Keratinocyte (primary cell): ENCODE results near the gene ACSL3. TPM values are rescaled to one million over a fixed set of nuclear protein-coding genes. Genes with fewer than 3 reads are reported as not detected.

Experiments
- DNase-seq: peaks from one replicate; pipeline ENCODE4 v3.0.0-alpha.2; 2011; ENCODE audit warnings: low read depth, missing footprints, low spot score
- FAIRE-seq: peaks from 2 replicates; lab custom pipeline; 2011; peaks lifted over from hg19 to GRCh38; lab: Jason Lieb, UNC
- H2AFZ ChIP-seq: 2 replicates; pipeline ENCODE4 v1.6.0; 2012; ENCODE audit warnings: low read length, control low read depth, inconsistent platforms; ENCODE audit not compliant: control insufficient read depth
- H3K27ac ChIP-seq: 2 replicates; pipeline ENCODE4 v1.5.1; 2011; ENCODE audit warnings: low read length; ENCODE audit not compliant: control insufficient read depth, insufficient read depth
- H3K27me3 ChIP-seq: 3 replicates; pipeline ENCODE4 v1.6.0; 2011; ENCODE audit warnings: low read length; ENCODE audit not compliant: control insufficient read depth, insufficient read depth; ENCODE audit errors: extremely low read depth
- H3K36me3 ChIP-seq, 2 experiments: 2 replicates in 1 of 2; 3 replicates in 1 of 2; pipeline ENCODE4 v1.5.1; 2011; ENCODE audit warnings: low read length in 2 of 2, mild to moderate bottlenecking in 1 of 2; ENCODE audit not compliant: control insufficient read depth in 2 of 2, insufficient read depth in 2 of 2; ENCODE audit errors: extremely low read depth in 1 of 2
- H3K4me1 ChIP-seq: 3 replicates; pipeline ENCODE4 v1.5.1; 2011; ENCODE audit warnings: low read length; ENCODE audit not compliant: control insufficient read depth, insufficient read depth; ENCODE audit errors: extremely low read depth
- H3K4me2 ChIP-seq: 3 replicates; pipeline ENCODE4 v1.6.0; 2011; ENCODE audit warnings: low read depth, low read length; ENCODE audit not compliant: control insufficient read depth, insufficient read depth; ENCODE audit errors: extremely low read depth
- H3K4me3 ChIP-seq, 3 experiments: fragments of 200-600 bp in 1 of 3; sonication (generic) in 1 of 3; 2 replicates in 2 of 3; 3 replicates in 1 of 3; pipeline ENCODE4 v1.5.1; 2011 to 2016; ENCODE audit warnings: low read length in 3 of 3, mild to moderate bottlenecking in 3 of 3, control low read depth in 2 of 3, inconsistent platforms in 1 of 3, low read depth in 1 of 3, mixed read lengths in 1 of 3, mixed run types in 1 of 3, moderate library complexity in 1 of 3; ENCODE audit not compliant: control insufficient read depth in 2 of 3, insufficient read depth in 2 of 3; ENCODE audit errors: extremely low read depth in 1 of 3
- H3K79me2 ChIP-seq: 2 replicates; pipeline ENCODE4 v1.6.0; 2012; ENCODE audit warnings: low read length; ENCODE audit not compliant: control insufficient read depth, insufficient read depth
- H3K9ac ChIP-seq: 3 replicates; pipeline ENCODE4 v1.6.0; 2011; ENCODE audit warnings: low read length; ENCODE audit not compliant: control insufficient read depth, insufficient read depth; ENCODE audit errors: extremely low read depth
- H3K9me1 ChIP-seq: 3 replicates; pipeline ENCODE4 v1.6.0; 2011; ENCODE audit warnings: low read length; ENCODE audit not compliant: control insufficient read depth, insufficient read depth; ENCODE audit errors: extremely low read depth
- H3K9me3 ChIP-seq: 2 replicates; pipeline ENCODE4 v1.5.1; 2012; ENCODE audit warnings: low read depth, low read length; ENCODE audit not compliant: control insufficient read depth
- H4K20me1 ChIP-seq: 3 replicates; pipeline ENCODE4 v1.6.0; 2011; ENCODE audit warnings: low read length; ENCODE audit not compliant: control insufficient read depth, insufficient read depth; ENCODE audit errors: extremely low read depth
- CTCF ChIP-seq, 3 experiments: IDR thresholded peaks in 1 of 3; conservative IDR thresholded peaks in 1 of 3; optimal IDR thresholded peaks in 1 of 3; 2 replicates in 2 of 3; 3 replicates in 1 of 3; pipeline versions ENCODE3 to v1.5.1; 2011; ENCODE audit warnings: low read length in 3 of 3, mild to moderate bottlenecking in 3 of 3, moderate library complexity in 2 of 3, control low read depth in 1 of 3, inconsistent platforms in 1 of 3; ENCODE audit not compliant: insufficient read depth in 2 of 3; ENCODE audit errors: extremely low read depth in 1 of 3
- EZH2 ChIP-seq: IDR thresholded peaks from one replicate; pipeline ENCODE4 v1.6.1; 2012; ENCODE audit warnings: inconsistent platforms, mild to moderate bottlenecking, low read length, moderate library complexity
- dilution Hi-C: fragments of 300-500 bp; cut with MboI; formaldehyde crosslinking; loops from one replicate; pipeline ENCODE4 v1.7.0; 2020; ENCODE audit warnings: low sequenced_read_pairs; ENCODE audit not compliant: extremely low pct_ligation_motif_present
- polyA plus RNA-seq, 5 experiments: library from polyadenylated mRNA; depleted of rRNA in 3 of 5; stranded (reverse) in 3 of 5; stranded (forward) in 1 of 5; unstranded in 1 of 5; fragments of >200 nt; gene quantifications; 1 replicate in 1 of 5; 2 replicates in 3 of 5; 3 replicates in 1 of 5; pipeline versions ENCODE4 v1.2.1 to v1.2.3, GENCODE V29; 2011 to 2012; ENCODE audit warnings: missing spikeins in 2 of 5, low read depth in 1 of 5, low replicate concordance in 1 of 5

ACSL3 gene
- polyA plus RNA-seq, 1 donor (not counting 4 experiments of a cell fraction or from before 2014, with no cell fraction given): 197 TPM

GRCh38 chr2:222950638-222951285 is 89.9 kb downstream of the ACSL3 start:
- no peak for DNase-seq
- H3K27ac ChIP-seq: no peak overlapping the region

GRCh38 chr2:222952204-222952603 is 91.4 kb downstream of the ACSL3 start:
- no peak overlapping the region for H2AFZ ChIP-seq
- H3K9me3 ChIP-seq: no peaks in the 10 kb centered on the region
- H3K9me1 ChIP-seq: no peaks in the 10 kb centered on the region
- no peaks in the 10 kb centered on the region for H3K79me2 ChIP-seq
- no peaks in the 10 kb centered on the region for H3K27me3 ChIP-seq
- H3K4me2 ChIP-seq: no peak overlapping the region
- dilution Hi-C loops: no loop called here
- FAIRE-seq (no peak), DNase-seq (no peak)
- peaks cover 4% of the 10 kb centered on the region for H3K4me1 ChIP-seq
- H3K36me3 ChIP-seq: no peaks in the 10 kb centered on the region
- H3K27ac ChIP-seq: no peak overlapping the region
- TF ChIP-seq EZH2 (no peak), CTCF (optimal IDR thresholded peaks at IDR 0.05 in 1 of 3, IDR thresholded peaks at IDR 0.05 in 1 of 3, conservative IDR thresholded peaks at IDR 0.05 in 1 of 3; ENCODE audit: extremely low read depth in 1 of 3, insufficient read depth in 2 of 3, low read length in 3 of 3) (no peak)
- no peaks in the 10 kb centered on the region for H4K20me1 ChIP-seq
- H3K9ac ChIP-seq: no peak overlapping the region
- H3K4me3 ChIP-seq: no peak overlapping the region

More at GRCh38 chr2:222950638-222951285, 89.9 kb downstream of the ACSL3 start:
- Histone ChIP-seq H3K27me3 (no peaks in the 10 kb centered on the region), H3K4me2 (no peak overlapping the region), H2AFZ (no peak overlapping the region), H3K79me2 (no peaks in the 10 kb centered on the region), H4K20me1 (no peaks in the 10 kb centered on the region), H3K9me1 (no peaks in the 10 kb centered on the region), H3K9me3 (no peaks in the 10 kb centered on the region), H3K4me1 (peaks cover 4% of the 10 kb centered on the region), H3K36me3 (no peaks in the 10 kb centered on the region), H3K9ac (no peak overlapping the region), H3K4me3 (no peak overlapping the region)
- dilution Hi-C loops: no loop called here
- TF ChIP-seq EZH2: no peak
- peak; percentile 68 for FAIRE-seq

- H3K27ac ChIP-seq: no peak overlapping the region
- peaks cover 18% of the 10 kb centered on the region for H3K4me1 ChIP-seq
- H3K36me3 ChIP-seq: no peaks in the 10 kb centered on the region
- dilution Hi-C loops: no loop called here
- TF ChIP-seq CTCF (optimal IDR thresholded peaks at IDR 0.05 in 1 of 3, IDR thresholded peaks at IDR 0.05 in 1 of 3, conservative IDR thresholded peaks at IDR 0.05 in 1 of 3; ENCODE audit: extremely low read depth in 1 of 3, insufficient read depth in 2 of 3, low read length in 3 of 3) (no peak), EZH2 (no peak)
- H3K9me1 ChIP-seq: no peaks in the 10 kb centered on the region
- H3K79me2 ChIP-seq: no peaks in the 10 kb centered on the region
- FAIRE-seq (no peak), DNase-seq (no peak)
- no peaks in the 10 kb centered on the region for H3K27me3 ChIP-seq
- H2AFZ ChIP-seq: no peak overlapping the region
- H3K4me3 ChIP-seq: no peak overlapping the region
- H4K20me1 ChIP-seq: no peaks in the 10 kb centered on the region
- H3K9ac ChIP-seq: no peak overlapping the region
- H3K4me2 ChIP-seq: no peak overlapping the region
- H3K9me3 ChIP-seq: no peaks in the 10 kb centered on the region
Observed at GRCh38 chr2:222955008-222955407, 94.2 kb downstream of the ACSL3 start.
